GM23338 (cell line): ENCODE results near the gene TMEM141.

Source experiments
- POLR2AphosphoS5 ChIP-seq: IDR thresholded peaks from 2 replicates; pipeline ENCODE4 v1.6.1; 2016; ENCODE audit warnings: antibody characterized with exemption, low read depth
- REST ChIP-seq: IDR thresholded peaks from one replicate; pipeline ENCODE4 v1.6.1; 2018; ENCODE audit warnings: antibody characterized with exemption; ENCODE audit not compliant: unreplicated experiment

GRCh38 chr9:136802321-136802720 lies 11.2 kb downstream of the TMEM141 start:
- TF ChIP-seq POLR2AphosphoS5 (peak; percentile 23; the same call in 1 of the 2 replicates), REST (no peak)
